Measurements from ENCODE around the gene RNF113A. TPM values are rescaled to one million over a fixed set of nuclear protein-coding genes. Genes with fewer than 3 reads are reported as not detected.

RNF113A gene
- total and polyA plus RNA-seq, 2 of the 8 experiments (the other 6 are each of a cell fraction or from before 2014, with no cell fraction given): 10.3 to 14.2 TPM

GRCh38 chrX:119887721-119888425 lies 16.3 kb upstream of the RNF113A start (continued):
- TF ChIP-seq, protein P1, sequence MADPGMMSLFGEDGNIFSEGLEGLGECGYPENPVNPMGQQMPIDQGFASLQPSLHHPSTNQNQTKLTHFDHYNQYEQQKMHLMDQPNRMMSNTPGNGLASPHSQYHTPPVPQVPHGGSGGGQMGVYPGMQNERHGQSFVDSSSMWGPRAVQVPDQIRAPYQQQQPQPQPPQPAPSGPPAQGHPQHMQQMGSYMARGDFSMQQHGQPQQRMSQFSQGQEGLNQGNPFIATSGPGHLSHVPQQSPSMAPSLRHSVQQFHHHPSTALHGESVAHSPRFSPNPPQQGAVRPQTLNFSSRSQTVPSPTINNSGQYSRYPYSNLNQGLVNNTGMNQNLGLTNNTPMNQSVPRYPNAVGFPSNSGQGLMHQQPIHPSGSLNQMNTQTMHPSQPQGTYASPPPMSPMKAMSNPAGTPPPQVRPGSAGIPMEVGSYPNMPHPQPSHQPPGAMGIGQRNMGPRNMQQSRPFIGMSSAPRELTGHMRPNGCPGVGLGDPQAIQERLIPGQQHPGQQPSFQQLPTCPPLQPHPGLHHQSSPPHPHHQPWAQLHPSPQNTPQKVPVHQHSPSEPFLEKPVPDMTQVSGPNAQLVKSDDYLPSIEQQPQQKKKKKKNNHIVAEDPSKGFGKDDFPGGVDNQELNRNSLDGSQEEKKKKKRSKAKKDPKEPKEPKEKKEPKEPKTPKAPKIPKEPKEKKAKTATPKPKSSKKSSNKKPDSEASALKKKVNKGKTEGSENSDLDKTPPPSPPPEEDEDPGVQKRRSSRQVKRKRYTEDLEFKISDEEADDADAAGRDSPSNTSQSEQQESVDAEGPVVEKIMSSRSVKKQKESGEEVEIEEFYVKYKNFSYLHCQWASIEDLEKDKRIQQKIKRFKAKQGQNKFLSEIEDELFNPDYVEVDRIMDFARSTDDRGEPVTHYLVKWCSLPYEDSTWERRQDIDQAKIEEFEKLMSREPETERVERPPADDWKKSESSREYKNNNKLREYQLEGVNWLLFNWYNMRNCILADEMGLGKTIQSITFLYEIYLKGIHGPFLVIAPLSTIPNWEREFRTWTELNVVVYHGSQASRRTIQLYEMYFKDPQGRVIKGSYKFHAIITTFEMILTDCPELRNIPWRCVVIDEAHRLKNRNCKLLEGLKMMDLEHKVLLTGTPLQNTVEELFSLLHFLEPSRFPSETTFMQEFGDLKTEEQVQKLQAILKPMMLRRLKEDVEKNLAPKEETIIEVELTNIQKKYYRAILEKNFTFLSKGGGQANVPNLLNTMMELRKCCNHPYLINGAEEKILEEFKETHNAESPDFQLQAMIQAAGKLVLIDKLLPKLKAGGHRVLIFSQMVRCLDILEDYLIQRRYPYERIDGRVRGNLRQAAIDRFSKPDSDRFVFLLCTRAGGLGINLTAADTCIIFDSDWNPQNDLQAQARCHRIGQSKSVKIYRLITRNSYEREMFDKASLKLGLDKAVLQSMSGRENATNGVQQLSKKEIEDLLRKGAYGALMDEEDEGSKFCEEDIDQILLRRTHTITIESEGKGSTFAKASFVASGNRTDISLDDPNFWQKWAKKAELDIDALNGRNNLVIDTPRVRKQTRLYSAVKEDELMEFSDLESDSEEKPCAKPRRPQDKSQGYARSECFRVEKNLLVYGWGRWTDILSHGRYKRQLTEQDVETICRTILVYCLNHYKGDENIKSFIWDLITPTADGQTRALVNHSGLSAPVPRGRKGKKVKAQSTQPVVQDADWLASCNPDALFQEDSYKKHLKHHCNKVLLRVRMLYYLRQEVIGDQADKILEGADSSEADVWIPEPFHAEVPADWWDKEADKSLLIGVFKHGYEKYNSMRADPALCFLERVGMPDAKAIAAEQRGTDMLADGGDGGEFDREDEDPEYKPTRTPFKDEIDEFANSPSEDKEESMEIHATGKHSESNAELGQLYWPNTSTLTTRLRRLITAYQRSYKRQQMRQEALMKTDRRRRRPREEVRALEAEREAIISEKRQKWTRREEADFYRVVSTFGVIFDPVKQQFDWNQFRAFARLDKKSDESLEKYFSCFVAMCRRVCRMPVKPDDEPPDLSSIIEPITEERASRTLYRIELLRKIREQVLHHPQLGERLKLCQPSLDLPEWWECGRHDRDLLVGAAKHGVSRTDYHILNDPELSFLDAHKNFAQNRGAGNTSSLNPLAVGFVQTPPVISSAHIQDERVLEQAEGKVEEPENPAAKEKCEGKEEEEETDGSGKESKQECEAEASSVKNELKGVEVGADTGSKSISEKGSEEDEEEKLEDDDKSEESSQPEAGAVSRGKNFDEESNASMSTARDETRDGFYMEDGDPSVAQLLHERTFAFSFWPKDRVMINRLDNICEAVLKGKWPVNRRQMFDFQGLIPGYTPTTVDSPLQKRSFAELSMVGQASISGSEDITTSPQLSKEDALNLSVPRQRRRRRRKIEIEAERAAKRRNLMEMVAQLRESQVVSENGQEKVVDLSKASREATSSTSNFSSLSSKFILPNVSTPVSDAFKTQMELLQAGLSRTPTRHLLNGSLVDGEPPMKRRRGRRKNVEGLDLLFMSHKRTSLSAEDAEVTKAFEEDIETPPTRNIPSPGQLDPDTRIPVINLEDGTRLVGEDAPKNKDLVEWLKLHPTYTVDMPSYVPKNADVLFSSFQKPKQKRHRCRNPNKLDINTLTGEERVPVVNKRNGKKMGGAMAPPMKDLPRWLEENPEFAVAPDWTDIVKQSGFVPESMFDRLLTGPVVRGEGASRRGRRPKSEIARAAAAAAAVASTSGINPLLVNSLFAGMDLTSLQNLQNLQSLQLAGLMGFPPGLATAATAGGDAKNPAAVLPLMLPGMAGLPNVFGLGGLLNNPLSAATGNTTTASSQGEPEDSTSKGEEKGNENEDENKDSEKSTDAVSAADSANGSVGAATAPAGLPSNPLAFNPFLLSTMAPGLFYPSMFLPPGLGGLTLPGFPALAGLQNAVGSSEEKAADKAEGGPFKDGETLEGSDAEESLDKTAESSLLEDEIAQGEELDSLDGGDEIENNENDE (IDR thresholded peaks at IDR 0.05; ENCODE audit: insufficient replicate concordance, low read length): no peak
- peak in 1 of 2 experiments; percentile 65; a peak in 2 of 4 replicates for TF ChIP-seq SIN3A (conservative IDR thresholded peaks at IDR 0.05 in 1 of 2, IDR thresholded peaks at IDR 0.05 in 1 of 2; ENCODE audit: low read depth in 1 of 2, low read length in 2 of 2)
- TF ChIP-seq CTBP2 (IDR thresholded peaks at IDR 0.05; ENCODE audit: borderline replicate concordance, insufficient read depth, insufficient read length, low read length): no peak
- no peak for TF ChIP-seq TAF7 (optimal IDR thresholded peaks at IDR 0.05; ENCODE audit: borderline replicate concordance, low read depth, low read length)
- no peak for TF ChIP-seq RXRA (IDR thresholded peaks at IDR 0.05; ENCODE audit: insufficient read depth, low read depth, low read length)

Data from H1 (cell line).